ELR (cell line): Measurements from ENCODE around the gene ELAPOR1.
A peak's percentile ranks its signal among the peaks of the same experiment; 100 is the strongest.
"Not testable (repeated sequence)": the region's sequence is repeated elsewhere in the genome, so short reads cannot be mapped to it uniquely, and the experiment has no call there.

Experiments used
- DNase-seq: peaks from one replicate; pipeline ENCODE4 v3.0.0-alpha.2; 2015; ENCODE audit warnings: low read depth

Gene ELAPOR1

GRCh38 chr1:109135940-109136339 is 22.0 kb downstream of the ELAPOR1 start:
- DNase-seq, result no peak

DNA sequence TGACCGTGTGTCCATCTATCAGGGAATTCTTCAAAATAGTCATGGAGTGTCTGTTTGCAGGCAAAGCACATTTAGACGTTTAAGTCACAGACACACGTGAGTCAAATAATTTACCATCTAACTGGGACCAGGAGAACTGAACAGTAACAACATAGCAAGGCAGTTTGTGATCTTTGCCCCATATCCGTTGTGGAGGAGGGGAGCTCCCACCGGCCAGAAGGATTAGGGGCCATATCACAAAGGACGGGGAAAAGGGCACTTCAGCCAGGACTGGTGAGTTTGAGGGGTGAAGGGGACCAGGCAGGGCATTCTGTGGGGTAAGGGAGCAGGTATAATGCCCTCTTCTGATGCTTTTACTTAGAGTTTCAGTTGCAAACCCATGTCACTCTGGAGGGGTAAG is 22.9 kb downstream of the ELAPOR1 start:
- no peak for DNase-seq

- no peak for DNase-seq
Observed at GRCh38 chr1:109137958-109138357, 24.0 kb downstream of the ELAPOR1 start.

DNA sequence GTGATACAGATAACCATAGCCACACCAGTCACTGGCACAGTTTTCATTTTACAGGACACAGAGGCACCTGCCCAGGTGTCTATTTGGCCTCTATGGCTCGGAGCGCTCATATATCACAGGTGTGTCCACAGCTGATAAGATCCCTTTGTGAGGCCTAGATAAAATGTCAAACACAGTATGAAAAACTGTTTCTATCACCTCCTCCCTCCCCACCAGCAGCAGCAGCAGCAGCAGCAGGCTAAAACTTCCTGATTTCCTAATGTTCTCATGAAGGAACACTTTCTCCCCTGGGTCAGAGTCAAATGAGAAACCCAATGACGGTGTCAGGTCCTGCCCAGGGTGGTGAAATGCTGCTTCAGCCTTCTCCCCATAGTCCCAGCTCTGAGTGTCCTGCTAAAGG is 24.4 kb downstream of the ELAPOR1 start:
- no peak for DNase-seq

GRCh38 chr1:109140392-109140791 is 26.5 kb downstream of the ELAPOR1 start:
- DNase-seq, result no peak

- no peak for DNase-seq
Observed at GRCh38 chr1:109142260-109142659, 28.3 kb downstream of the ELAPOR1 start.

DNA sequence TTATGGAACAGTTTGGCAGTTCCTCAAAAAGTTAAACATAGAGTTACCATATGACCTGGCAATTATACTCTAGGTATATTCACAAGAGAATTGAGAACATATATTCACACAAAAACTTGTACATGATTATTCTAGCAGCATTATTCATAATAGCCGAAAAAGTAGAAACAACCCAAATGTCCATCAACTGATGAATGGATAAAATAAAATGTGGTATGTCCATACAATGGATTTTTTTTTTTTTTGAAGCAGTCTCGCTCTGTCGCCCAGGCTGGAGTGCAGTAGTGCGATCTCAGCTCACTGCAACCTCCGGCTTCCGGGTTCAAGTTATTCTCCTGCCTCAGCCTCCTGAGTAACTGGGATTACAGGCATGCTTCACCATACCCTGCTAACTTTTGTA is 28.8 kb downstream of the ELAPOR1 start:
- DNase-seq, result not testable (repeated sequence)

DNA sequence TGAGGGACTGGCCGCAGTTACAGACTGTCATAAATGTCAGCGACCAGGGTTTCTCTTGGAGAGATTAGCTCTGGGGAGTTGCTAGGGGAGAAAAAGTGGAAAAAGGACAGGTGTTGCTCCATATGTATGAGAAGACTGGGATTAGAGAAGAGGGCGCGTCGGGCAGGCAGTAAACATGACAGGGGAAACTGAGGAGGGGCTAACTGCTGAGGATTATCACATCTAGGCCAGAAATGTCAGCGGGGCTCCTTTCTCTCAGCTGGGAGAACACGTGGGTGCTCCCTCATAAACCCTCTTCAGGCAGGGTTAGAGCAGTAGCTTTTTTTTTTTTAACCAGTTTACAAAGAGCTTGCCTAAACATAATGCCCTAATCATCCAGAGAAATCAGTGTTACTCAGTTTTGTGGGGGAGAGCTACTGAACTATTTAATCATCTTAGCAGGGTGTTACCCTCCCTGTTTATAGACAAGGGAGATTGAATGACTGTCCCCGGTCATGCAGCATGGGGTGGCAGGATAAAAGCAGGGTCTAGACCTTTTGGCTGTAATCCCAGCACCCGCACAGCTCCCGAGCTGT is 35.2 kb downstream of the ELAPOR1 start:
- DNase-seq, result no peak

- DNase-seq, result no peak
Observed at GRCh38 chr1:109149874-109150601, 36.1 kb downstream of the ELAPOR1 start.

- peak; percentile 59 for DNase-seq
Observed at GRCh38 chr1:109151146-109151990, 37.5 kb downstream of the ELAPOR1 start.

DNA sequence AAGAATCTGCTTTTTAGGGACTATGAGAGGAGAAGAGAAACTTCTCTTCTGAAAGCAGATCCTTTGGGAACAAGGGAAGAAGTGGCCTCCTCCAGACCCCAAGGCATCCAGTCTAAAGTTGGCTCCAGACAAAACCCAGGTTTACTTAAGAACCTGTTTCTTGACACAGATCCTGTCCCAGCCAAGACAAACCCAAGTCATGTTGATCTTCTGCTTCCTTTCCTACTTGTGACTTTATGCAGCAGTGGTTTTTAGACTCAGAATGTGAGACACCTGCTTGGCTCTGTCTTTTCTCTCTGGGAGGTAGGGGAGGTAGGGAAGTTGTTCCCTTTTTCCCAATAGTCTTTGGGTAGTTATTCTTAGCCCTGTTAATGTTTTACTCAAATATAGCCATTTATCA is 38.3 kb downstream of the ELAPOR1 start:
- no peak for DNase-seq

GRCh38 chr1:109156916-109157385 is 43.0 kb downstream of the ELAPOR1 start:
- DNase-seq, result no peak

DNA sequence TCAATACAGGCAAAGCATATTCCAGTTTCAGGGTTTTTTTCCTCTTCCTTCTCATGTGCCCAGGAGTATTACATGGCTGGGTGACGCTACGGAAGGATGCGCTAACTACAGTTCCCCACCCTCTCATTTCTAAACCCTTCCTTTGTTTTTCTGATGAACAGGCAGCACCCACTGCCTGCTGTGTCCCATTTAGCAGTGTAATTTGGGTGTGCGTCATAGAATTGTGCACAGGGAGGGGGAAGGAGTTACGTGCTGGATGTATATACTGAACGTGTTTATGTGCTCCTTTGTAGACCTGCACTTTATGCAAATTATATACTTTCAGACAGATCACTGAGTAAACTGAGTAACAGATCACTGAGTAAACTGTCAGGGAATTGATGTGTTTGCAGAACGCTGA is 44.5 kb downstream of the ELAPOR1 start:
- DNase-seq, result no peak

DNA sequence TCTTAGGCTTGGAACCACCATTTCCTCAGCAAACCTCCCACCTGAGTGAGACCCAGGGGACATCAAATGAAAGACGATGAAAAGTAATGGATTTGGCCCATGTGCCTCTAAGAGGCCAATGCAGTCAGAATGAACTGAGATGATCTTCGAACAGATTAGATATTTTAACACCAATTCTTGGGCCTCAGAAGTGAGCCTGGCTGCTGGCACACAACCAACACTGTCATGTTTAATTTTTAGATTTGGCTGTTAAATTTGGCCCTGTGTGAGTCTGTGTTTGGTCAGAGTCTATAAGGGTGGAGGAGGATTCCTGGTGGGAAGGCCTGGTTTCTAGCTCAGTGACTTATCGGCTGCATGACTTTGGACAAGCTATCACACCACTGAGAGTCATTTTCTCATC is 45.4 kb downstream of the ELAPOR1 start:
- no peak for DNase-seq

- no peak for DNase-seq
Observed at GRCh38 chr1:109160071-109160840, 46.3 kb downstream of the ELAPOR1 start.

DNA sequence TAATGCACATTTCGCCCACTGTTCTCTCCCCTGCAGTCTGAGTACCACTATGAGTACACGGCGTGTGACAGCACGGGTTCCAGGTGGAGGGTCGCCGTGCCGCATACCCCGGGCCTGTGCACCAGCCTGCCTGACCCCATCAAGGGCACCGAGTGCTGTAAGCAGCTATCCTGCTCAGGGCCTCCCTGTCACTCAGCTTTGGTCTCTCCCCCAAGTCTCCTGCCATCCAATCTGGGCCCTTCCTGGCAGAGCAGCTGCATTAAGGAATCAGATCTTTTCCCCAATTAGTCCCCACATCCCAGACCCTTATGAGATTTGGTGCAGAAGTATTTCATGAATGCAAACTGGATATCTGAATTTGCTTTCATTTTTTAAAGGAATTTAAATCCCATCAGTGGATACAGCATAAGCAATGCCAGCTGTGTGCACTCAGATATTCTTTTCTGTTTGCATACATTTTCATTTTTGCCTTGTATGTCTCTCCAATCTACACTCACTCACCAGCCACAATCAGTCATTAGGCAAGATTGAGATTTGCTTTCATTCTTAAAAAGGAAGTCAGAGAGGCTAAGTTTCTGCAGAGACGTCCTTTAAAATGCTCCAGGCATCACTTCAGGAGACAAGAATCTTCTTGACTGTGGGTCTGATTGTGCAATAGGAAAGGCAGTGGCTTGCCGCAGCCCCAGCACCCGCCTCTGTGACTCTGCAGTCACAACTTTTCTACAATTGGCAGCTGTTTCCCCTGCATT is 48.1 kb downstream of the ELAPOR1 start:
- peak; percentile 80 for DNase-seq

DNA sequence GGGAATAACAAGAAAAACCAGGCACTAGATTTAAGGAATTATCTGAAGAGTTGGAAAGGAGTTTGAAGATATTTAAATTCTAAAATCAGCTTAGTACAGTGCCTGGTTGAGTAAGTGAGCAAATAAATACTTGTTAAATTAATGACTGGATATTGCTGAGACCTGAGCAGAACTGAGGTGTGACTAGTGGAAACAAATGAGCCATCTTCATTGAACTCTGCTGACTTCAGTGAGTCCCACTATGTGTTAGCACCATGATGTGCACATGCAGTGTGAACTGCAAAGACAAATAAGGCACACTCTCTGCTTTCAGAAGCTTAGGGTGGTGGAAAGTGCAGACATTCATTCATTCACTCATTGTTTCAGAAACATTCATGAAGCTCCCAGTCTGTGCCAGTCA is 48.7 kb downstream of the ELAPOR1 start:
- no peak for DNase-seq

- DNase-seq, result no peak
Observed at GRCh38 chr1:109163551-109163950, 49.6 kb downstream of the ELAPOR1 start.
